GM21381 (cell line): ENCODE data around the gene TRIM65.
"Not testable (repeated sequence)": the region's sequence is repeated elsewhere in the genome, so short reads cannot be mapped to it uniquely, and the experiment has no call there.

Experiments
- ATAC-seq: cut with Tn5 transposase; IDR thresholded peaks from one replicate; pipeline ENCODE4 v1.9.1; 2021; ENCODE audit warnings: mild to moderate bottlenecking, moderate library complexity; ENCODE audit not compliant: unreplicated experiment

Gene TRIM65

GRCh38 chr17:75876190-75876937, 20.4 kb downstream of the TRIM65 start:
- no peak for ATAC-seq

- no peak for ATAC-seq
Observed at GRCh38 chr17:75875940-75876189, 20.9 kb downstream of the TRIM65 start.

- ATAC-seq: no peak
Observed at GRCh38 chr17:75875182-75875939, 21.4 kb downstream of the TRIM65 start.

- no peak for ATAC-seq
Observed at GRCh38 chr17:75874323-75875181, 22.2 kb downstream of the TRIM65 start.

- no peak for ATAC-seq
Observed at GRCh38 chr17:75873587-75874322, 23.0 kb downstream of the TRIM65 start.

- ATAC-seq: no peak
Observed at GRCh38 chr17:75872434-75873351, 24.1 kb downstream of the TRIM65 start.

GRCh38 chr17:75870228-75870627, 26.5 kb downstream of the TRIM65 start:
- ATAC-seq: not testable (repeated sequence)

GRCh38 chr17:75869282-75870141, 27.2 kb downstream of the TRIM65 start:
- ATAC-seq: no peak

GRCh38 chr17:75868730-75869281, 27.9 kb downstream of the TRIM65 start:
- ATAC-seq: not testable (repeated sequence)

GRCh38 chr17:75865404-75866188, 31.2 kb downstream of the TRIM65 start:
- ATAC-seq: not testable (repeated sequence)

- not testable (repeated sequence) for ATAC-seq
Observed at GRCh38 chr17:75864887-75865286, 31.9 kb downstream of the TRIM65 start.

GRCh38 chr17:75864448-75864871, 32.3 kb downstream of the TRIM65 start:
- peak; percentile 87 for ATAC-seq

- no peak for ATAC-seq
Observed at GRCh38 chr17:75861927-75862317, 34.8 kb downstream of the TRIM65 start.

GRCh38 chr17:75859358-75859757, 37.4 kb downstream of the TRIM65 start:
- ATAC-seq: not testable (repeated sequence)

- ATAC-seq: no peak
Observed at GRCh38 chr17:75856062-75856756, 40.5 kb downstream of the TRIM65 start.

GRCh38 chr17:75855310-75856061, 41.3 kb downstream of the TRIM65 start, which contains the start of gene WBP2:
WBP2 (minus strand) TSS chr17:75855335; CDS start chr17:75855297, 38 bp downstream.
- peak; percentile 78 for ATAC-seq
